WTC11 (cell line): ENCODE results near the gene HOXA13.

ENCODE experiments used
- CBFB ChIP-seq: sonication (generic); formaldehyde crosslinking; IDR thresholded peaks from 2 replicates; pipeline ENCODE4 v1.8.1; 2022; ENCODE audit warnings: mild to moderate bottlenecking, low read depth, missing genetic modification reagents
- IRF2 ChIP-seq: sonication (generic); formaldehyde crosslinking; IDR thresholded peaks from 2 replicates; pipeline ENCODE4 v1.8.0; 2022; ENCODE audit warnings: low read depth, missing genetic modification reagents, borderline replicate concordance
- NFATC4 ChIP-seq: fragments of 250-450 bp; sonication (Bioruptor Pico); IDR thresholded peaks from 2 replicates; pipeline ENCODE4 v1.9.0; 2021; ENCODE audit warnings: mild to moderate bottlenecking
- NFE2L1 ChIP-seq: sonication (generic); formaldehyde crosslinking; IDR thresholded peaks from 2 replicates; pipeline ENCODE4 v1.8.1; 2023; ENCODE audit warnings: missing genetic modification reagents
- NFYB ChIP-seq: sonication (generic); formaldehyde crosslinking; conservative IDR thresholded peaks from 2 replicates; pipeline ENCODE4 v1.8.0; 2022; ENCODE audit warnings: low read depth, missing genetic modification reagents
- RORB ChIP-seq: fragments of 250-450 bp; sonication (Bioruptor Pico); IDR thresholded peaks from 2 replicates; pipeline ENCODE4 v1.9.0; 2021; ENCODE audit warnings: mild to moderate bottlenecking
- ZNF232 ChIP-seq: sonication (generic); formaldehyde crosslinking; IDR thresholded peaks from 2 replicates; pipeline ENCODE4 v1.8.0; 2022; ENCODE audit warnings: mild to moderate bottlenecking, missing genetic modification reagents
- TF ChIP-seq, protein P1 (sequence below): fragments of 200-600 bp; IDR thresholded peaks from 2 replicates; pipeline ENCODE4 v1.8.0; 2022; ENCODE audit warnings: antibody characterized with exemption
- TF ChIP-seq, protein P2 (sequence below): sonication (generic); formaldehyde crosslinking; IDR thresholded peaks from 2 replicates; pipeline ENCODE4 v1.8.1; 2022; ENCODE audit warnings: low read depth, missing genetic modification reagents, borderline replicate concordance
- TF ChIP-seq, protein P3 (sequence below): sonication (generic); formaldehyde crosslinking; IDR thresholded peaks from 2 replicates; pipeline ENCODE4 v1.8.0; 2023; ENCODE audit warnings: missing genetic modification reagents
- TF ChIP-seq, protein P4 (sequence below): sonication (generic); formaldehyde crosslinking; IDR thresholded peaks from 2 replicates; pipeline ENCODE4 v1.8.1; 2023; ENCODE audit warnings: mild to moderate bottlenecking, moderate library complexity, missing genetic modification reagents
- TF ChIP-seq, protein P5 (sequence below): sonication (generic); formaldehyde crosslinking; IDR thresholded peaks from 2 replicates; pipeline ENCODE4 v1.8.0; 2022; ENCODE audit warnings: missing genetic modification reagents
- TF ChIP-seq, protein P6 (sequence below): sonication (generic); formaldehyde crosslinking; IDR thresholded peaks from 2 replicates; pipeline ENCODE4 v1.8.0; 2022; ENCODE audit warnings: mild to moderate bottlenecking, missing genetic modification reagents

DNA sequence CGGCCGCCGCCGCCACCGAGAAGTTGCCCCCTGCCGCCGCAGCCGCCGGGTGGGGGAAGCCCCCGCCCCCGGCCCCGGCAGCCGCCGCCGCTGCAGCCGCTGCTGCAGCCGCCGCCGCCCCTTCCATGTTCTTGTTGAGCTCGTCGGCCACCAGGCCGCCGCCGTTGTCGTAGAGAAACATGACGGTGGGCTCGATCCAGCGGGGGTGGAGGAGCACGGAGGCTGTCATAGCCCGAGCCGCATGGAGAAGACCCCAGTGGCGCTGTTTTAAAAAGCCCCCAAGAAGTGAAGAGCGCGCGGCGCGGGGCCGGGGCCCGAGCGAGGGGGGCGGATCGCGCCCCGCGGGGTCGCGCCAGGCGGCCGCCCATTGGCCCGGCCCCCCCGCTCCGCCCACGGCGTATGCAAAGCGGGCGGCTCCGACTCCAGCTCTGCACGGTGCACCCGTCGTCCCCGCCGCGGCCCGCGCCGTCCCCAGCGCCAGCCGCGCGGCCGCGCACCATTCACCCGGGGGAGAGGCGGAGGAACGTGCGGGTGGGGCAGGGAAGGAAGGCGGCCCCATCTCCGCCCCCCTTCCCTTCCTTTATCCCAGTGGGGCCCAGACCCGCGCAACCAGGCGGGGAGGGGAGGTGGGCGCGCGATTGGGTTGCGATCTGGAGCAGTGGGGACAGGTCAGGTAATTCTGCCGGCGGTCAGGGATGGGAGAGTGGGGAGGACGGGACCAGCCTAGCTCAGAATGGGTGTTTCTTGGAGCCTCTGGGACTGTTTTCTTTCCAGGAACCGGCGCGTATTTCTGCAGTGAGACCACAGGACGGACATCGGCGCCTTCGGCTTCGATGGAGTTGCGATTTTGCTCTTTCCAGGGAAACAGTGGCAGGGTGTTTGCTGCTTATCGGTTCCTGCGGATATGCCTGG, at the start of gene HOXA13:
- TF ChIP-seq, protein P1, sequence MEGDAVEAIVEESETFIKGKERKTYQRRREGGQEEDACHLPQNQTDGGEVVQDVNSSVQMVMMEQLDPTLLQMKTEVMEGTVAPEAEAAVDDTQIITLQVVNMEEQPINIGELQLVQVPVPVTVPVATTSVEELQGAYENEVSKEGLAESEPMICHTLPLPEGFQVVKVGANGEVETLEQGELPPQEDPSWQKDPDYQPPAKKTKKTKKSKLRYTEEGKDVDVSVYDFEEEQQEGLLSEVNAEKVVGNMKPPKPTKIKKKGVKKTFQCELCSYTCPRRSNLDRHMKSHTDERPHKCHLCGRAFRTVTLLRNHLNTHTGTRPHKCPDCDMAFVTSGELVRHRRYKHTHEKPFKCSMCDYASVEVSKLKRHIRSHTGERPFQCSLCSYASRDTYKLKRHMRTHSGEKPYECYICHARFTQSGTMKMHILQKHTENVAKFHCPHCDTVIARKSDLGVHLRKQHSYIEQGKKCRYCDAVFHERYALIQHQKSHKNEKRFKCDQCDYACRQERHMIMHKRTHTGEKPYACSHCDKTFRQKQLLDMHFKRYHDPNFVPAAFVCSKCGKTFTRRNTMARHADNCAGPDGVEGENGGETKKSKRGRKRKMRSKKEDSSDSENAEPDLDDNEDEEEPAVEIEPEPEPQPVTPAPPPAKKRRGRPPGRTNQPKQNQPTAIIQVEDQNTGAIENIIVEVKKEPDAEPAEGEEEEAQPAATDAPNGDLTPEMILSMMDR: no peak
- TF ChIP-seq, protein P2, sequence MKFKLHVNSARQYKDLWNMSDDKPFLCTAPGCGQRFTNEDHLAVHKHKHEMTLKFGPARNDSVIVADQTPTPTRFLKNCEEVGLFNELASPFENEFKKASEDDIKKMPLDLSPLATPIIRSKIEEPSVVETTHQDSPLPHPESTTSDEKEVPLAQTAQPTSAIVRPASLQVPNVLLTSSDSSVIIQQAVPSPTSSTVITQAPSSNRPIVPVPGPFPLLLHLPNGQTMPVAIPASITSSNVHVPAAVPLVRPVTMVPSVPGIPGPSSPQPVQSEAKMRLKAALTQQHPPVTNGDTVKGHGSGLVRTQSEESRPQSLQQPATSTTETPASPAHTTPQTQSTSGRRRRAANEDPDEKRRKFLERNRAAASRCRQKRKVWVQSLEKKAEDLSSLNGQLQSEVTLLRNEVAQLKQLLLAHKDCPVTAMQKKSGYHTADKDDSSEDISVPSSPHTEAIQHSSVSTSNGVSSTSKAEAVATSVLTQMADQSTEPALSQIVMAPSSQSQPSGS (CRISPR knock-in tag): no peak
- TF ChIP-seq, protein P3, sequence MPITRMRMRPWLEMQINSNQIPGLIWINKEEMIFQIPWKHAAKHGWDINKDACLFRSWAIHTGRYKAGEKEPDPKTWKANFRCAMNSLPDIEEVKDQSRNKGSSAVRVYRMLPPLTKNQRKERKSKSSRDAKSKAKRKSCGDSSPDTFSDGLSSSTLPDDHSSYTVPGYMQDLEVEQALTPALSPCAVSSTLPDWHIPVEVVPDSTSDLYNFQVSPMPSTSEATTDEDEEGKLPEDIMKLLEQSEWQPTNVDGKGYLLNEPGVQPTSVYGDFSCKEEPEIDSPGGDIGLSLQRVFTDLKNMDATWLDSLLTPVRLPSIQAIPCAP: no peak
- no peak for TF ChIP-seq NFATC4 (CRISPR knock-in tag)
- TF ChIP-seq, protein P4, sequence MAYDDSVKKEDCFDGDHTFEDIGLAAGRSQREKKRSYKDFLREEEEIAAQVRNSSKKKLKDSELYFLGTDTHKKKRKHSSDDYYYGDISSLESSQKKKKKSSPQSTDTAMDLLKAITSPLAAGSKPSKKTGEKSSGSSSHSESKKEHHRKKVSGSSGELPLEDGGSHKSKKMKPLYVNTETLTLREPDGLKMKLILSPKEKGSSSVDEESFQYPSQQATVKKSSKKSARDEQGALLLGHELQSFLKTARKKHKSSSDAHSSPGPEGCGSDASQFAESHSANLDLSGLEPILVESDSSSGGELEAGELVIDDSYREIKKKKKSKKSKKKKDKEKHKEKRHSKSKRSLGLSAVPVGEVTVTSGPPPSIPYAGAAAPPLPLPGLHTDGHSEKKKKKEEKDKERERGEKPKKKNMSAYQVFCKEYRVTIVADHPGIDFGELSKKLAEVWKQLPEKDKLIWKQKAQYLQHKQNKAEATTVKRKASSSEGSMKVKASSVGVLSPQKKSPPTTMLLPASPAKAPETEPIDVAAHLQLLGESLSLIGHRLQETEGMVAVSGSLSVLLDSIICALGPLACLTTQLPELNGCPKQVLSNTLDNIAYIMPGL: no peak
- no peak for TF ChIP-seq IRF2 (CRISPR knock-in tag)
- TF ChIP-seq CBFB (CRISPR knock-in tag): no peak
- no peak for TF ChIP-seq NFE2L1
- TF ChIP-seq, protein P5, sequence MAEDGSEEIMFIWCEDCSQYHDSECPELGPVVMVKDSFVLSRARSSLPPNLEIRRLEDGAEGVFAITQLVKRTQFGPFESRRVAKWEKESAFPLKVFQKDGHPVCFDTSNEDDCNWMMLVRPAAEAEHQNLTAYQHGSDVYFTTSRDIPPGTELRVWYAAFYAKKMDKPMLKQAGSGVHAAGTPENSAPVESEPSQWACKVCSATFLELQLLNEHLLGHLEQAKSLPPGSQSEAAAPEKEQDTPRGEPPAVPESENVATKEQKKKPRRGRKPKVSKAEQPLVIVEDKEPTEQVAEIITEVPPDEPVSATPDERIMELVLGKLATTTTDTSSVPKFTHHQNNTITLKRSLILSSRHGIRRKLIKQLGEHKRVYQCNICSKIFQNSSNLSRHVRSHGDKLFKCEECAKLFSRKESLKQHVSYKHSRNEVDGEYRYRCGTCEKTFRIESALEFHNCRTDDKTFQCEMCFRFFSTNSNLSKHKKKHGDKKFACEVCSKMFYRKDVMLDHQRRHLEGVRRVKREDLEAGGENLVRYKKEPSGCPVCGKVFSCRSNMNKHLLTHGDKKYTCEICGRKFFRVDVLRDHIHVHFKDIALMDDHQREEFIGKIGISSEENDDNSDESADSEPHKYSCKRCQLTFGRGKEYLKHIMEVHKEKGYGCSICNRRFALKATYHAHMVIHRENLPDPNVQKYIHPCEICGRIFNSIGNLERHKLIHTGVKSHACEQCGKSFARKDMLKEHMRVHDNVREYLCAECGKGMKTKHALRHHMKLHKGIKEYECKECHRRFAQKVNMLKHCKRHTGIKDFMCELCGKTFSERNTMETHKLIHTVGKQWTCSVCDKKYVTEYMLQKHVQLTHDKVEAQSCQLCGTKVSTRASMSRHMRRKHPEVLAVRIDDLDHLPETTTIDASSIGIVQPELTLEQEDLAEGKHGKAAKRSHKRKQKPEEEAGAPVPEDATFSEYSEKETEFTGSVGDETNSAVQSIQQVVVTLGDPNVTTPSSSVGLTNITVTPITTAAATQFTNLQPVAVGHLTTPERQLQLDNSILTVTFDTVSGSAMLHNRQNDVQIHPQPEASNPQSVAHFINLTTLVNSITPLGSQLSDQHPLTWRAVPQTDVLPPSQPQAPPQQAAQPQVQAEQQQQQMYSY (CRISPR knock-in tag): no peak
- no peak for TF ChIP-seq ZNF232 (CRISPR knock-in tag)
- TF ChIP-seq NFYB: no peak
- TF ChIP-seq RORB (CRISPR knock-in tag): no peak
- TF ChIP-seq, protein P6, sequence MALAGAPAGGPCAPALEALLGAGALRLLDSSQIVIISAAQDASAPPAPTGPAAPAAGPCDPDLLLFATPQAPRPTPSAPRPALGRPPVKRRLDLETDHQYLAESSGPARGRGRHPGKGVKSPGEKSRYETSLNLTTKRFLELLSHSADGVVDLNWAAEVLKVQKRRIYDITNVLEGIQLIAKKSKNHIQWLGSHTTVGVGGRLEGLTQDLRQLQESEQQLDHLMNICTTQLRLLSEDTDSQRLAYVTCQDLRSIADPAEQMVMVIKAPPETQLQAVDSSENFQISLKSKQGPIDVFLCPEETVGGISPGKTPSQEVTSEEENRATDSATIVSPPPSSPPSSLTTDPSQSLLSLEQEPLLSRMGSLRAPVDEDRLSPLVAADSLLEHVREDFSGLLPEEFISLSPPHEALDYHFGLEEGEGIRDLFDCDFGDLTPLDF (CRISPR knock-in tag): no peak
